ENCODE results near the gene KCNC1. TPM values are rescaled to one million over a fixed set of nuclear protein-coding genes. Genes with fewer than 3 reads are reported as not detected.

The KCNC1 gene
- total RNA-seq, 4 donors from 2014 or later, result not detected

DNA sequence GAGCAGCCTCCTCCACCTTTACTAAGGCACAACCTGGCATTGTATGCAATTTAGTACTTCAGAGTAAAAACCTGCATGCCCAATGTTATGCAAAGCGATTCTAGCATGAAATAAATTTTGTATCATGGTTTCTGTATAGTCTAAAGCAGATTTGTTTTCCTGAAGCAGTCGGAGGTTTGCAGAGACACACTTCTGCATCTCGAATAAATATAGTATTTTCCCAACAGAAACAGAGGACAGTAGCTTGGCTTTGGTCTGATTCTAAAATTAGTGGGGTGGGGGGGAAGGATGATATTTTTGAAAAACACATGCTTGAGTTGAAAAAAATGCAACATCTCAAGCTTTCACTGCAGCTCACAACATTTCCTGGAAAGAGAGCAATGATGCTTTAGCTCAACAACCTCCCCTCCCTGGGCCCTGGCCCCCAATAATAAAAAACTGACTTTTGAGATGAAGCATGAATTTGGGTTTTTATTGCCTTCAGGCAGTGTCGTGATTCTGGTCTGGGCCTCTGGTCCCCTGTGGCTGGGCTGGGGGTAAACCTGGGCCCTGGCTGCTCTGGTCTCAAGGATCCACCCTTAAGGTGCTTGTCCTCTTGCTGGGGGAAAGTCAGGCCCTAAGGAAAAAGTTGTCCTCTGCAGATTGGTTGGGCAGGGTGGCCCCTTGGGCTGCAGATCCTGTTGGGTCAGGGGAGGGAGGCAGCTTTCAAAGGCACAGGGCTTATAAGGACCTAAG lies 48.2 kb downstream of the KCNC1 start:
- intact Hi-C loops (cut with DNase I), result no loop called here
- 79% methylated on average over 4 of the region's 4 CpGs for WGBS
- no peak for DNase-seq (ENCODE audit: extremely low spot score)
- no peak overlapping the region for H3K4me3 ChIP-seq
- peaks cover 0 to 13% (median 1%) of the 10 kb centered on the region in 4 donors for H3K36me3 ChIP-seq
- no peaks in the 10 kb centered on the region for H3K4me1 ChIP-seq
- TF ChIP-seq POLR2AphosphoS5 (IDR thresholded peaks at IDR 0.05), result no peak
- no peak for TF ChIP-seq EP300 (IDR thresholded peaks at IDR 0.05)
- no peak for TF ChIP-seq POLR2A (IDR thresholded peaks at IDR 0.05; ENCODE audit: low read depth)
- TF ChIP-seq, protein P1, sequence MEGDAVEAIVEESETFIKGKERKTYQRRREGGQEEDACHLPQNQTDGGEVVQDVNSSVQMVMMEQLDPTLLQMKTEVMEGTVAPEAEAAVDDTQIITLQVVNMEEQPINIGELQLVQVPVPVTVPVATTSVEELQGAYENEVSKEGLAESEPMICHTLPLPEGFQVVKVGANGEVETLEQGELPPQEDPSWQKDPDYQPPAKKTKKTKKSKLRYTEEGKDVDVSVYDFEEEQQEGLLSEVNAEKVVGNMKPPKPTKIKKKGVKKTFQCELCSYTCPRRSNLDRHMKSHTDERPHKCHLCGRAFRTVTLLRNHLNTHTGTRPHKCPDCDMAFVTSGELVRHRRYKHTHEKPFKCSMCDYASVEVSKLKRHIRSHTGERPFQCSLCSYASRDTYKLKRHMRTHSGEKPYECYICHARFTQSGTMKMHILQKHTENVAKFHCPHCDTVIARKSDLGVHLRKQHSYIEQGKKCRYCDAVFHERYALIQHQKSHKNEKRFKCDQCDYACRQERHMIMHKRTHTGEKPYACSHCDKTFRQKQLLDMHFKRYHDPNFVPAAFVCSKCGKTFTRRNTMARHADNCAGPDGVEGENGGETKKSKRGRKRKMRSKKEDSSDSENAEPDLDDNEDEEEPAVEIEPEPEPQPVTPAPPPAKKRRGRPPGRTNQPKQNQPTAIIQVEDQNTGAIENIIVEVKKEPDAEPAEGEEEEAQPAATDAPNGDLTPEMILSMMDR (IDR thresholded peaks at IDR 0.05), result no peak
- H3K27me3 ChIP-seq, result no peaks in the 10 kb centered on the region
- no peaks in the 10 kb centered on the region for H3K9me3 ChIP-seq
- H3K27ac ChIP-seq (replicated peaks in 1 of 4), result no peak overlapping the region

DNA sequence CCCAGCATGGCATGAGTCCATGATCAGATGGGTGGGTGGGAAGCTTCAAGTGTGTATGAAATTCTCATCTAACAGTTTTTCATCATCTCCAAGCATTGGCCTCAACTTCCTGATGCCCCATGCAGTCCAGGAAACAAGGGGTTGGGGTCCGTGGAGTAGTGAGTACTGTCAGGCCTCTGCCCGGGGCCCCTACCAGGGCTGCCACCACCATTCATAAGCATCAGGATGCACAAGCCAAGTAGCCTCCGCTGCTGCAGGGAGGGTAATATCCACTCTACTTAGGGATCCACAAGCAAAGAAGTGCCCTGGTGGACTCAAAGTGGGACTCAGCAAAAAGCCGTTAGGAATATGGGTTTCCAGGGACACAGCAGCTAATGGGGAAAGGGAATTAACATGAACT lies 49.3 kb downstream of the KCNC1 start:
- no peak for DNase-seq (ENCODE audit: extremely low spot score)

DNA sequence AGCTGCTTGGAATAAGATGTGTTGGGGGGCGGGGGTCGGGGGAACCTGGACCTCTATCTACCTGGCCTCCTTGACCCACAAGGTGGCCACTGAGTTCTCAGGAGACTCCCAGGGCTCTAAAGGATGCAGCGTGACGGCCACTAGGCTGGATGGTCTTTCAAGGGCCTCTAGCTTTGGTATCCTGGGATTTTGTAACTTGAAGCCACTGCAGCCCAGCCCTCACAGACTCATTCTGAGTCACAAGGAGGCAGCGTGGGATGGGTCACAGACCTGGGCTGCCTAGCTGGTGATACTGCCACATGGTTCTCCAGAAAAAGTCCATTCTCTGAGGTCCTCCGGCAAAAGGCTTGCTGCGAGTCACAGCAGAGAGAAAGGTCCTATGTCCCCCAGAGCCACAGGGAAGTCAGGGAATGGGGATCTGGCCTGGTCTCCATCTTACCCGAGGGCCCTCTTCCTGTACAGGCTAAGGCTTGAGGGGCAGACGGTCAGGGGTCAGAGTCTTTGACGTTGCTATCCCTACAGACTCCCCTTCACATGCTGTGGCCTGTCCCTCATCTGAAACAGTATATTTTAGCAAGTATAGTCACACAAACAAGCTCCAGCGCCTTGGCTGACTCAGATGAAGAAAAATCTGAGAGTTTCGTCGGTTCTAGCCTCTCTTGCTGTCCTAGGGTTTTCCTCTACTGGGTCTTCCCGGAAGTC lies 52.4 kb downstream of the KCNC1 start:
- Histone ChIP-seq H3K4me3 (no peak overlapping the region), H3K9me3 (no peaks in the 10 kb centered on the region), H3K36me3 (peaks cover 0 to 17% (median 1%) of the 10 kb centered on the region in 4 donors), H3K27ac (replicated peaks in 1 of 4) (no peak overlapping the region), H3K27me3 (no peaks in the 10 kb centered on the region), H3K4me1 (no peaks in the 10 kb centered on the region)
- DNase-seq (ENCODE audit: extremely low spot score), result no peak
- intact Hi-C loops (cut with DNase I), result no loop called here
- no peak for TF ChIP-seq POLR2A (IDR thresholded peaks at IDR 0.05; ENCODE audit: low read depth)
- TF ChIP-seq, protein P1 (IDR thresholded peaks at IDR 0.05), result no peak
- TF ChIP-seq POLR2AphosphoS5 (IDR thresholded peaks at IDR 0.05), result no peak
- no peak for TF ChIP-seq EP300 (IDR thresholded peaks at IDR 0.05)
- WGBS, result 89% methylated on average over 13 of the region's 14 CpGs

More for the DNA sequence above, 49.3 kb downstream of the KCNC1 start:
- Histone ChIP-seq H3K36me3 (peaks cover 0 to 17% (median 1%) of the 10 kb centered on the region in 4 donors), H3K4me3 (no peak overlapping the region), H3K4me1 (no peaks in the 10 kb centered on the region), H3K9me3 (no peaks in the 10 kb centered on the region), H3K27me3 (no peaks in the 10 kb centered on the region), H3K27ac (replicated peaks in 1 of 4) (no peak overlapping the region)
- TF ChIP-seq POLR2AphosphoS5 (IDR thresholded peaks at IDR 0.05) (no peak), POLR2A (IDR thresholded peaks at IDR 0.05; ENCODE audit: low read depth) (no peak), EP300 (IDR thresholded peaks at IDR 0.05) (no peak)
- TF ChIP-seq, protein P1 (IDR thresholded peaks at IDR 0.05), result no peak
- intact Hi-C loops (cut with DNase I), result no loop called here
- 90% methylated on average over 4 of the region's 4 CpGs for WGBS

DNA sequence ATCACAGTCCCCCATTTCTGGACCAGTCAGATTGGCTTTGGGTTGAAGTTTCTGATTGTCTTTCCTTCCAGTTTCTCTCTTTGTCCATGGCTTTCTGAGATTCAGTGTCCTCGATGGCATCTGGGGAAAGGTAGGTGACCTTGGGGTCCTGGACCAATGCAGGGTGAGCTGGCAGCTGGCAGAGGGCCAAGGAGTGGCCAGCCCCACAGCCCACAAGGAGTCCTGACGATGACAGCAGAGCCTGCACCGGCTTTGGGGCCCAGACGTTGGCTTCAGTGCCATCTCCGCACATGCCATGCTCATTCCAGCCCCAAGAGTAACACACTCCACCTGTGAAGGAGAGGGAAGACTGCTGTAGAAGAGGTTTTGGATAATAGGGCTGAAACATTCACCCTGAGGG lies 53.5 kb downstream of the KCNC1 start:
- intact Hi-C loops (cut with DNase I), result no loop called here
- DNase-seq (ENCODE audit: extremely low spot score), result no peak
- no peak overlapping the region for H3K27ac ChIP-seq (replicated peaks in 1 of 4)
- no peak overlapping the region for H3K4me3 ChIP-seq
- WGBS, result 100% methylated on average over 5 of the region's 5 CpGs
- H3K36me3 ChIP-seq, result peaks cover 0 to 17% (median 1%) of the 10 kb centered on the region in 4 donors
- no peaks in the 10 kb centered on the region for H3K9me3 ChIP-seq
- TF ChIP-seq POLR2AphosphoS5 (IDR thresholded peaks at IDR 0.05) (no peak), EP300 (IDR thresholded peaks at IDR 0.05) (no peak), POLR2A (IDR thresholded peaks at IDR 0.05; ENCODE audit: low read depth) (no peak)
- TF ChIP-seq, protein P1 (IDR thresholded peaks at IDR 0.05), result no peak
- no peaks in the 10 kb centered on the region for H3K27me3 ChIP-seq
- no peaks in the 10 kb centered on the region for H3K4me1 ChIP-seq

Data from esophagus muscularis mucosa (tissue), 4 donors.